NCI-H2107 treated with DMSO at 0.1 percent for 48 hours (cell line): Measurements from ENCODE around the gene CIB4.

Source experiments
- DNase-seq: peaks from one replicate; lab custom pipeline; 2025; ENCODE audit not compliant: unreplicated experiment; lab: John Stamatoyannopoulos, UW

Gene CIB4

GRCh38 chr2:26555246-26556133 lies 85.7 kb downstream of the CIB4 start:
- DNase-seq = no peak

- DNase-seq = no peak
Observed at GRCh38 chr2:26552641-26553374, 88.4 kb downstream of the CIB4 start.

GRCh38 chr2:26550276-26551015 lies 90.7 kb downstream of the CIB4 start:
- no peak for DNase-seq

GRCh38 chr2:26542676-26543505 lies 98.3 kb downstream of the CIB4 start:
- no peak for DNase-seq

DNA sequence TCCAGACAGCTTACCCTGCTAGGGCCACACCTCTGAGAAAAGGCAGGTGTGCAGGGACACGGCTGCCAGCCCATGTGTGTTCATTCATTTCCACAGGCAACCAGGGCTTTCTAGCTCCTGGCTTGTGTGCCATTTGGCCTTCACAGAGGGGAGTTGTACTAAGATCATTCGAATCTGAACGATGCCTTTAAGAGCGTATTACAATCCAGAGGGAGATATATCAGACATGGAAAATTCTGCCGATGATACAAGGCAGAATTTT lies 99.0 kb downstream of the CIB4 start:
- no peak for DNase-seq

- peak; percentile 95 for DNase-seq
Observed at GRCh38 chr2:26541401-26542193, 99.6 kb downstream of the CIB4 start.

DNA sequence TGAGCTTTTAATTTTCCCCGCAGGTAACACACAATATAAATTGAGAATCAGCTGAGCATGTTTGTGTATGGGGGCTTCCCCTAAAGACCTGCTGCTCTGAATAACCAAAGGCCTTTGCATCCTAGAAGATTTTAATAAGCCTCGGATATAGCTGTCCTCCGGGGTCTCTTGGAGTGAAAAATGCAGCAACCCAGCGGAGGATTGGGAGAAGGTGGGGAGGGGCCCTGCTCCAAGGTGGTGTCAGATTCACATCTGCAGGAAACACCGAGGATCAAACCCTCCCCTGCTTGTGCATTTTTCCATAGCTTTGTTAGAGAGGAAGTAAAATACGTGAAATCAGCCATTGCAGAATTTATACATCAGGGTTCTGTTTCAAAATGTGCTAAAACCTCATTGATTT lies 100.2 kb downstream of the CIB4 start:
- peak; percentile 35 for DNase-seq

DNA sequence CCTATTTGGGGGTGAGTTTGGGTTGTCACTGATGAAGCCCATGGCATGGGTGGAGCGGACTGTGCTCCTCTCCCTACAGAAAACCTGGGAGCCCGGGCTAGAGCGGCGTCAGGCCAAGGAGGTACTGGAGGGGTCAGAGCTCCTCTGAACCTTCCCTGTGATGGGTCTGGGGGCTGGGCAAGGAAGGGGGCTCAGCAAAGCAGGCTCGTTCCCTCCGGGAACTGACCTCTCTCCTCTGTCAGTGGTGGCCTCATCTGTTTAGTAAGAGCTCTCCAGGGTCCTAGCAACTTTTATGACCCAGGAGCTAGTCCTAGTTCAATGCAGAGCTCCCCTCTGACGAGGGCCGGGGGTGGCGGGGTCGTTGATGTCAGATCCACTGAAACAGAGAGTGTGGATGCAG lies 100.9 kb downstream of the CIB4 start:
- no peak for DNase-seq

DNA sequence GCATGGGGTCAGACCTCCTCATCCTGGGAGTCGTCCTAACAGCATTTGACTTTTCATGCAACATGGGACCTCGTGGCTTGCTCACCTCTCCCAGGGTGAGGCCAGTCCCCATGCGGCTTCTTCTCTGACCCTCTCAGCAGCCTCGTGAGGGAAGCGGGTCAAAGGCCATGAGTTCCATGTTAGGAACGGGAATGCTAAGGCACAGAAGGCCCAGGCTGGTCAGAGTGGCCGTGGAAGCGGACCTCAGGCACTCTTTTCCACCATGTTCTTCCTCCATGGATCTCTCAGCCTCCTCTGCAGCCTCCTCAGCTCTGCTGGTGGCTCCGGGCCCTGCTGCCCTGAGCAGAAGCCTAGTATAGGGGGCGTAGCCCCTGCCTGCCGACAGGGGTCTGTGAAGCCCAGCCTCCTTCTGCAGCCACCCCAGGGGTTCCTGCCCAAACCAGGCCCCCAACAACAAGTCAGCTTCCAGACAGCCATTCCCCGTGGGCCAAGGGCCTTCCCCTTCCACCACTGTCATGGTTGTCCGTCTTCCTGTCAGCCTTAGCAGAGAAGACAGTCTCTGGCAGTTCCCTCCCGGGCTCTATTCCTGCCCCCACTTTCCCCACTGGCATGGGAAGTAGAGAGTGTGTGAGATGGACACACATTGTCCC lies 103.2 kb downstream of the CIB4 start:
- DNase-seq = no peak

DNA sequence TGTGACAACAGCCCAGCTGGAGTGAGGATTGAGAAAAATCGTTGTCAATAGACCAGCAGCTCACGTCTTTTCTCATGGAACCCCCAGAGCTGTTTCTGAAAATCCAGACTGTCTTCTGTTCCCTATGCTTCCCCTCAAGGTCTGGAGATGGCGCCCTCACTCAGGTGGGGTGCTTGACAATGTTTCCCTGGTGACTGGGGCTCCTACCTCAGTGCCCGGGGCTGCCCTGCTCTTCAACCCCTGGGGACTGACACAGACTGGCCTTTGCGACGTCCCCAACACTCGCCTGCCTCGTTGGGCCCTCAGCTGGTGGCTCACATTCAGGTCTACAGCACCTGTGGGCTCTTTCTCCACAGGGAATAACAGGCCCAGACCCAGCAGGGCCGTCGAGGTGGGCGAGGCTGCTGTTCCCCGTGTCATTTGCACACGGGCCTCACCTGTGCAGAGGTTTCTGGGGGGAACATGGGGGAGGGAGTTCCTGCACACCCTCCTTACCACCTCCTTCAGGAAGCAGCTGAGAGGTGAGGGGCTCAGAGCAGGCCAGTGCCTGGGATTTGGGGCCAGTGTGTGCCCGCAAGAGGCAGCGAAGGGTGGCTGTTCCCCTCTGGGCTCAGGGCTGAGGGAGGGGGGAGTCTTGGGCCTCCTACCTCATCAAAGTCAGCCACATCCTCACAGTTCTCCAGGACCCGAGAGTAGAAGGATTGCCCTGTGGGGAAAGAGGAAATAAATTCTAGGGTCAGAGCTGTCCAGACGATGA lies 103.9 kb downstream of the CIB4 start:
- DNase-seq = no peak

DNA sequence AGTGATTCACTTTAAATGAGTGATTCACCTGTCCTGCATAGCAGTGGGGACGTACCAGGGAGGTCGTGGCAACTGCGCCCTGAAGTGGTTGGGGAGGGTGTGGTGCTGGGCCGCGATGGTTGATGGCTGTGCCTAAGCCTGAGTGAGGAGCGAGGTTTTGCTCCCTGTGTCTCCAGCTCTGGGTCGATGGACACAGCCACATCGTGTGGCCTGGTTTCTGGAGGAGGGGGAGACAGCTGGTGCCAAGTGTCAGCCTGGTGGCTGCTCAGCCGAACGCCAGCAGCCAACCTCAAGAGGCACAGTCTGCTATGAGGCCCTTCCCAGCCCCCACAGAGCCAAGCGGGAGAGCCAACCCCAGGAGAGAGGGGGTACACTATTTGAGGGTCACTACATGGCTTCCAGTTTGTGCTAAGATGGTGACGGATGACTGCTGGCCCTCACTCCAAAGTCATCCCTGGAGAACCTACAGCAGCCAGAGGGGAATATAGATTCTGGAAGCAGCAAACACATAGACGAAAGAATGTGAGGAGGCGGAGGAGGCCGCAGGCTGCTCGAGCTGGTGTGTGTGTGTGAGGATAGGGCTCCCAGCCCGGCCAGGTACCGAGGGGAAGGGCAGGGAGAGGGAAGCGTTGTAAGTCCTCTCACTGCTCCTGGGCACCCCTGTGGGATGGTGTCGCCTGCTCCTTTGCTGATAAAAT lies 104.6 kb downstream of the CIB4 start:
- no peak for DNase-seq

DNA sequence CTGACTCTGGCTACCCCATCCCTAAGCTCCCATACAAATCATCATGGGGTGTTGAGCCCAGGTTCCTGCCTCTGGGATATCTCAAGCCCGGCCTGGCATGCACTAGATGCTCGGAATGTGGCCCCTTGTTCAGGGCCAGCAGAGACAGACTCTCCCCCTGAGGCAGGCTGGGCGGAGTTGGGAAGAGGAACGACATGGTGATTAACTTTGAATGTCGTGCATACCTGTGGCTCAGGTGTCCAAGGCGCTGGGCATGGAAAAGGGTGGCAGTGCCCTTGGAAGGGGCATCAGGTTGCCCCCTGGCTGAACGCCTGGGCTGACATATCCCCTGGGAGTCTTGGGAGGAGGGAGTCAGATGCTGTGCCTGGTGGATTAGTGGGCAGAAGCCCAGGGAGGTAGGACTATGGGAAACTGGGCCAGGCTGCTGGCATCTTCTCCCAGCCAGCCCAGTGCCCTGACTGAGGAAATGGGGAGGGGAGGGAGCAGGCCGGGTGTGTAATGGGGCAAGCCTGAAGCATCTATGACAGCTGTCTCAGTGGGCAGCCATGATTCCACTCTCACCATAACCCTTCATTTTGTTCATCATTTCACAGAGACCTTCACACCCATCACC lies 105.4 kb downstream of the CIB4 start:
- no peak for DNase-seq

- no peak for DNase-seq
Observed at GRCh38 chr2:26534865-26535662, 106.1 kb downstream of the CIB4 start.

DNA sequence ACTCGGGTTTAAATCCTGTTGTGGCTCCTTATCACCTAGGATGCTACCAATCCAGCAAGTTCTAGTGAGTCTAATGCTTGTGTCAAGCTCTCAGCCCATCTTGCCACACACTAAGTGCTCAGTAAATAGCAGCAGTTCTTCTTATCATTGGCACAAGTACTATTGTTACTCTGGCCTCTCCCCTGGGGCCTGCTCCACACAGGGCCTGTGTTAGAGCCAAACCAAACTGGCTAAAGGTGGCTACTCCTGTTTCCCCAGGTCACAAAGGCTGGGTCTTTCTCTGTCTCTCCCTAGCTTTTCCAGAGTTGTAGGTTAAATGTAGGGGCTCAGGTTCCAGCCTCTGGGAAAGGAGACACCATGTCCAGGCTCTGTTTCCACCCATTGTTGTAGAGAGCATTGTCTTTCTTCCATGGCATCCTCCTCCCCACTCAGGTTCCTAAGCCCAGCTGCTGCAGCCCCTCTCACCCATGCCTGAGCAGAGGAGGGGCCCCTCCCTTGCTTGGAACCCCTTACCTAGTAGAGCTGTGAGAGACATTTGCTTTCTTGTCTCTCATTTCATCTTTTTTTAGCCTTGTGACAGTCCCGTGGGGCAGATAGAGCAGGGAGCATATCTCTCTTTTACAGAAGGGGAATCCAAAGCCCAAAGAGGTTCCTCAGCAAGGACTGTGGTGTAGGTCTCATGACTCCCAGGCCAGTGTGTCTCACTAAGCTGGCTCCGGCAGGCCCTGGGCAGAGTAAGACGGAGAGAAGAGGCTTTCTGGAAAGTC lies 106.9 kb downstream of the CIB4 start:
- peak; percentile 15 for DNase-seq

- no peak for DNase-seq
Observed at GRCh38 chr2:26533661-26534060, 107.5 kb downstream of the CIB4 start.
